Natural killer cell (primary cell): ENCODE results near the gene ARMS2. TPM values are rescaled to one million over a fixed set of nuclear protein-coding genes. Genes with fewer than 3 reads are reported as not detected.

Experiments
- ATAC-seq, 3 donors: fragments of 150-1000 bp in 2 of 3; fragments of 200-7000 bp in 1 of 3; cut with Tn5 transposase; 1 replicate in 1 of 3; 2 replicates in 2 of 3; pipeline ENCODE4 v1.10.0; 2021; ENCODE audit warnings: mild to moderate bottlenecking in 2 of 3, moderate library complexity in 2 of 3
- DNase-seq, 2 donors: peaks; one replicate each; pipeline versions ENCODE4 v3.0.0 to v3.0.0-alpha.2; 2013 to 2021; ENCODE audit warnings: mixed read lengths in 1 of 2
- H3K27ac ChIP-seq: one replicate; pipeline ENCODE4 v1.5.1; 2013; ENCODE audit warnings: mild to moderate bottlenecking, low read length
- H3K27me3 ChIP-seq: one replicate; pipeline ENCODE4 v1.6.1; 2013; ENCODE audit warnings: low read length; ENCODE audit not compliant: control insufficient read depth, insufficient read depth
- H3K36me3 ChIP-seq: one replicate; pipeline ENCODE4 v1.6.1; 2013; ENCODE audit warnings: low read length; ENCODE audit not compliant: control insufficient read depth, insufficient read depth
- H3K4me1 ChIP-seq: one replicate; pipeline ENCODE4 v1.6.1; 2013; ENCODE audit warnings: low read length; ENCODE audit not compliant: control insufficient read depth, insufficient read depth
- H3K4me3 ChIP-seq: one replicate; pipeline ENCODE4 v1.5.1; 2013; ENCODE audit warnings: low read length
- H3K9me3 ChIP-seq: one replicate; pipeline ENCODE4 v1.6.1; 2013; ENCODE audit warnings: low read length; ENCODE audit not compliant: control insufficient read depth, insufficient read depth
- H3K27ac Mint-ChIP-seq, 2 donors: one replicate each; pipeline ENCODE4 v1.8.0; 2022; ENCODE audit warnings: mild to moderate bottlenecking in 2 of 2, mixed read lengths in 2 of 2, moderate library complexity in 1 of 2
- H3K27me3 Mint-ChIP-seq, 2 donors: one replicate each; pipeline ENCODE4 v1.8.0; 2022; ENCODE audit warnings: low read depth in 2 of 2, mixed read lengths in 2 of 2
- H3K36me3 Mint-ChIP-seq: one replicate; pipeline ENCODE4 v1.8.0; 2022; ENCODE audit warnings: mixed read lengths
- H3K4me1 Mint-ChIP-seq, 2 donors: one replicate each; pipeline ENCODE4 v1.8.0; 2022; ENCODE audit warnings: mixed read lengths in 2 of 2
- H3K4me3 Mint-ChIP-seq: one replicate; pipeline ENCODE4 v1.8.0; 2022; ENCODE audit warnings: mild to moderate bottlenecking, moderate library complexity, mixed read lengths
- H3K9me3 Mint-ChIP-seq, 2 donors: one replicate each; pipeline ENCODE4 v1.8.0; 2022; ENCODE audit warnings: mixed read lengths in 2 of 2
- WGBS: methylation state at CpG from one replicate; pipeline ENCODE4 v1.1.7; 2013; ENCODE audit warnings: missing lambda C conversion rate; ENCODE audit not compliant: insufficient coverage; 5-methylcytosine and 5-hydroxymethylcytosine counted together
- intact Hi-C: fragments of 100-400 bp; cut with micrococcal nuclease; formaldehyde crosslinking; loops from one replicate; pipeline ENCODE4 v1.14.2; 2022
- total RNA-seq, 4 donors: library from RNA; stranded (reverse); fragments of 120-200 nt in 1 of 4; gene quantifications; one replicate each; pipeline versions ENCODE4 v1.2.3 to v1.2.4, GENCODE V29; 2013 to 2022
- TF ChIP-seq, protein P1 (sequence below): fragments of 200-600 bp; IDR thresholded peaks from one replicate; pipeline ENCODE4 v1.8.0; 2022; ENCODE audit warnings: antibody characterized with exemption

The ARMS2 gene
- total RNA-seq, 3 donors from 2014 or later (not counting 1 experiment from before 2014, with no cell fraction given): not detected

GRCh38 chr10:122475100-122475499 lies 20.6 kb downstream of the ARMS2 start:
- WGBS: 80% methylated on average over 10 of the region's 12 CpGs
- ATAC-seq (no peak), DNase-seq (no peak)
- H3K36me3 ChIP-seq: no peaks in the 10 kb centered on the region
- H3K27me3 ChIP-seq: no peaks in the 10 kb centered on the region
- Mint-ChIP-seq H3K36me3 (no peaks in the 10 kb centered on the region), H3K27me3 (peaks cover 24 to 34% of the 10 kb centered on the region in 2 donors), H3K4me1 (peaks cover 5 to 6% of the 10 kb centered on the region in 2 donors), H3K4me3 (no peak overlapping the region), H3K9me3 (no peaks in the 10 kb centered on the region), H3K27ac (no peak overlapping the region)
- H3K27ac ChIP-seq: no peak overlapping the region
- H3K4me3 ChIP-seq: no peak overlapping the region
- TF ChIP-seq, protein P1, sequence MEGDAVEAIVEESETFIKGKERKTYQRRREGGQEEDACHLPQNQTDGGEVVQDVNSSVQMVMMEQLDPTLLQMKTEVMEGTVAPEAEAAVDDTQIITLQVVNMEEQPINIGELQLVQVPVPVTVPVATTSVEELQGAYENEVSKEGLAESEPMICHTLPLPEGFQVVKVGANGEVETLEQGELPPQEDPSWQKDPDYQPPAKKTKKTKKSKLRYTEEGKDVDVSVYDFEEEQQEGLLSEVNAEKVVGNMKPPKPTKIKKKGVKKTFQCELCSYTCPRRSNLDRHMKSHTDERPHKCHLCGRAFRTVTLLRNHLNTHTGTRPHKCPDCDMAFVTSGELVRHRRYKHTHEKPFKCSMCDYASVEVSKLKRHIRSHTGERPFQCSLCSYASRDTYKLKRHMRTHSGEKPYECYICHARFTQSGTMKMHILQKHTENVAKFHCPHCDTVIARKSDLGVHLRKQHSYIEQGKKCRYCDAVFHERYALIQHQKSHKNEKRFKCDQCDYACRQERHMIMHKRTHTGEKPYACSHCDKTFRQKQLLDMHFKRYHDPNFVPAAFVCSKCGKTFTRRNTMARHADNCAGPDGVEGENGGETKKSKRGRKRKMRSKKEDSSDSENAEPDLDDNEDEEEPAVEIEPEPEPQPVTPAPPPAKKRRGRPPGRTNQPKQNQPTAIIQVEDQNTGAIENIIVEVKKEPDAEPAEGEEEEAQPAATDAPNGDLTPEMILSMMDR: no peak
- no peaks in the 10 kb centered on the region for H3K4me1 ChIP-seq
- H3K9me3 ChIP-seq: no peaks in the 10 kb centered on the region
- intact Hi-C loops: no loop called here

- peaks cover 21 to 28% of the 10 kb centered on the region in 2 donors for H3K27me3 Mint-ChIP-seq
- DNase-seq (no peak), ATAC-seq (no peak)
- intact Hi-C loops: no loop called here
- H3K4me1 Mint-ChIP-seq: peaks cover 5 to 6% of the 10 kb centered on the region in 2 donors
- Histone ChIP-seq H3K4me3 (no peak overlapping the region), H3K4me1 (no peaks in the 10 kb centered on the region), H3K36me3 (no peaks in the 10 kb centered on the region), H3K27ac (no peak overlapping the region), H3K9me3 (no peaks in the 10 kb centered on the region), H3K27me3 (no peaks in the 10 kb centered on the region)
- TF ChIP-seq, protein P1: no peak
- 77% methylated on average over 15 of the region's 16 CpGs for WGBS
- no peak overlapping the region for H3K27ac Mint-ChIP-seq
- H3K36me3 Mint-ChIP-seq: no peaks in the 10 kb centered on the region
- H3K9me3 Mint-ChIP-seq: no peaks in the 10 kb centered on the region
- H3K4me3 Mint-ChIP-seq: no peak overlapping the region
These were observed 21.3 kb downstream of the ARMS2 start for GRCh38 chr10:122475591-122476332.

- Histone ChIP-seq H3K27me3 (no peaks in the 10 kb centered on the region), H3K4me3 (no peak overlapping the region), H3K27ac (no peak overlapping the region), H3K9me3 (no peaks in the 10 kb centered on the region), H3K4me1 (no peaks in the 10 kb centered on the region), H3K36me3 (no peaks in the 10 kb centered on the region)
- DNase-seq (no peak), ATAC-seq (no peak)
- H3K27ac Mint-ChIP-seq: no peak overlapping the region
- TF ChIP-seq, protein P1: no peak
- H3K27me3 Mint-ChIP-seq: peaks cover 21 to 23% of the 10 kb centered on the region in 2 donors
- no peaks in the 10 kb centered on the region for H3K36me3 Mint-ChIP-seq
- H3K9me3 Mint-ChIP-seq: no peaks in the 10 kb centered on the region
- WGBS: 89% methylated on average over 6 of the region's 6 CpGs
- intact Hi-C loops: no loop called here
- no peak overlapping the region for H3K4me3 Mint-ChIP-seq
- H3K4me1 Mint-ChIP-seq: peaks cover 5 to 6% of the 10 kb centered on the region in 2 donors
These were observed 21.9 kb downstream of the ARMS2 start for GRCh38 chr10:122476333-122476695.

GRCh38 chr10:122477436-122477835 lies 23.0 kb downstream of the ARMS2 start:
- ATAC-seq (no peak), DNase-seq (no peak)
- Mint-ChIP-seq H3K27ac (no peak overlapping the region), H3K4me3 (no peak overlapping the region), H3K9me3 (no peaks in the 10 kb centered on the region), H3K27me3 (peaks cover 23 to 24% of the 10 kb centered on the region in 2 donors), H3K4me1 (peaks cover 5 to 6% of the 10 kb centered on the region in 2 donors), H3K36me3 (no peaks in the 10 kb centered on the region)
- TF ChIP-seq, protein P1: no peak
- Histone ChIP-seq H3K4me1 (no peaks in the 10 kb centered on the region), H3K4me3 (no peak overlapping the region), H3K36me3 (no peaks in the 10 kb centered on the region), H3K27ac (no peak overlapping the region), H3K27me3 (no peaks in the 10 kb centered on the region), H3K9me3 (no peaks in the 10 kb centered on the region)
- intact Hi-C loops: no loop called here
- WGBS: 77% methylated on average over 5 of the region's 5 CpGs
